H1 (cell line): ENCODE measurements around the gene GRM7. TPM values are rescaled to one million over a fixed set of nuclear protein-coding genes. Genes with fewer than 3 reads are reported as not detected.

Experiments used
- CTCF ChIA-PET: fragments of 300-600 bp; sonication (Branson Sonifier 250); formaldehyde crosslinking; loops from one replicate; lab custom pipeline; 2021; ENCODE audit not compliant: partially characterized antibody; lab: Charles Lee
- POLR2A ChIA-PET: fragments of 300-600 bp; sonication (Branson Sonifier 250); formaldehyde crosslinking; loops from one replicate; lab custom pipeline; 2021; ENCODE audit warnings: inconsistent platforms; ENCODE audit not compliant: partially characterized antibody; lab: Charles Lee
- DNase-seq, 2 experiments: peaks; one replicate each; pipeline versions ENCODE4 v3.0.0 to v3.0.0-alpha.2; 2010 to 2022; ENCODE audit warnings: low spot score in 2 of 2, low read depth in 1 of 2, mixed read lengths in 1 of 2
- FAIRE-seq: peaks from 2 replicates; lab custom pipeline; 2011; peaks lifted over from hg19 to GRCh38; lab: Jason Lieb, UNC
- H2AFZ ChIP-seq: 2 replicates; pipeline ENCODE4 v1.8.1; 2012; ENCODE audit warnings: low read length, inconsistent platforms
- H2AK5ac ChIP-seq: 2 replicates; pipeline ENCODE4 v1.6.1; 2013; ENCODE audit warnings: low read depth, low read length
- H2BK120ac ChIP-seq: replicated peaks from 2 replicates; pipeline ENCODE3; 2013; ENCODE audit warnings: low read depth, low read length, inconsistent platforms
- H2BK12ac ChIP-seq: 2 replicates; pipeline ENCODE4 v1.6.1; 2013; ENCODE audit warnings: low read depth, low read length
- H2BK15ac ChIP-seq: 2 replicates; pipeline ENCODE4 v1.6.1; 2013; ENCODE audit warnings: low read length
- H2BK20ac ChIP-seq: 2 replicates; pipeline ENCODE4 v1.6.1; 2013; ENCODE audit warnings: low read length
- H2BK5ac ChIP-seq: 2 replicates; pipeline ENCODE4 v1.6.1; 2013; ENCODE audit warnings: low read depth, low read length
- H3K14ac ChIP-seq: 2 replicates; pipeline ENCODE4 v1.6.1; 2013; ENCODE audit warnings: inconsistent platforms; ENCODE audit not compliant: insufficient read length
- H3K18ac ChIP-seq: 2 replicates; pipeline ENCODE4 v1.6.1; 2013; ENCODE audit warnings: low read length; ENCODE audit errors: extremely low read depth
- H3K23ac ChIP-seq: 2 replicates; pipeline ENCODE4 v1.6.1; 2013; ENCODE audit warnings: inconsistent platforms; ENCODE audit not compliant: insufficient read length
- H3K23me2 ChIP-seq: 2 replicates; pipeline ENCODE4 v1.6.1; 2013; ENCODE audit warnings: low read depth, low read length
- H3K27ac ChIP-seq: 2 replicates; pipeline ENCODE4 v1.6.1; 2011; ENCODE audit warnings: low read depth, low read length, inconsistent platforms
- H3K27me3 ChIP-seq, 4 experiments: replicated peaks in 1 of 4; 1 replicate in 1 of 4; 2 replicates in 3 of 4; pipeline versions ENCODE4 v1.6.1 to v1.8.1; 2011 to 2013; ENCODE audit warnings: low read length in 3 of 4, mild to moderate bottlenecking in 3 of 4, inconsistent platforms in 2 of 4, mixed read lengths in 2 of 4, moderate library complexity in 1 of 4; ENCODE audit not compliant: control insufficient read depth in 3 of 4, insufficient read depth in 3 of 4; ENCODE audit errors: extremely low read depth in 1 of 4
- H3K36me3 ChIP-seq, 4 experiments: 2 replicates each; pipeline versions ENCODE4 v1.6.1 to v1.8.1; 2011 to 2013; ENCODE audit warnings: mild to moderate bottlenecking in 4 of 4, low read length in 3 of 4, moderate library complexity in 2 of 4, control low read depth in 1 of 4, inconsistent platforms in 1 of 4; ENCODE audit not compliant: insufficient read depth in 4 of 4, control insufficient read depth in 2 of 4
- H3K4ac ChIP-seq: replicated peaks from 2 replicates; pipeline ENCODE3; 2013; ENCODE audit warnings: low read length, low read depth, mixed read lengths, inconsistent platforms; ENCODE audit not compliant: insufficient read length
- H3K4me1 ChIP-seq, 4 experiments: replicated peaks in 1 of 4; 1 replicate in 1 of 4; 2 replicates in 3 of 4; pipeline versions ENCODE4 v1.6.1 to v1.8.1; 2011 to 2013; ENCODE audit warnings: low read length in 3 of 4, inconsistent platforms in 2 of 4, mixed read lengths in 1 of 4; ENCODE audit not compliant: insufficient read depth in 4 of 4, control insufficient read depth in 3 of 4
- H3K4me2 ChIP-seq, 2 experiments: 2 replicates each; pipeline versions ENCODE4 v1.6.1 to v1.8.1; 2011 to 2013; ENCODE audit warnings: low read depth in 2 of 2, low read length in 2 of 2, control low read depth in 1 of 2, inconsistent platforms in 1 of 2, mild to moderate bottlenecking in 1 of 2; ENCODE audit not compliant: insufficient read depth in 1 of 2
- H3K4me3 ChIP-seq, 4 experiments: fragments of 200-600, 300-600 bp in 1 of 4; sonication (generic), shearing (Covaris generic), sonication (Bioruptor Twin) in 1 of 4; 2 replicates each; pipeline versions ENCODE4 v1.5.1 to v1.8.1; 2011 to 2016; ENCODE audit warnings: low read length in 4 of 4, low read depth in 3 of 4, control low read depth in 2 of 4, inconsistent platforms in 2 of 4, mild to moderate bottlenecking in 2 of 4, mixed read lengths in 1 of 4, moderate library complexity in 1 of 4; ENCODE audit not compliant: insufficient read depth in 2 of 4; ENCODE audit errors: extremely low read depth in 1 of 4
- H3K56ac ChIP-seq: replicated peaks from 2 replicates; pipeline ENCODE3; 2013; ENCODE audit warnings: low read depth, mild to moderate bottlenecking, mixed read lengths, low read length, inconsistent platforms; ENCODE audit not compliant: insufficient read length
- H3K79me1 ChIP-seq: 2 replicates; pipeline ENCODE4 v1.6.1; 2013; ENCODE audit warnings: low read depth, low read length, control low read depth
- H3K79me2 ChIP-seq, 2 experiments: 2 replicates each; pipeline versions ENCODE4 v1.6.1 to v1.8.1; 2012 to 2013; ENCODE audit warnings: low read length in 2 of 2, mild to moderate bottlenecking in 2 of 2, inconsistent platforms in 1 of 2; ENCODE audit not compliant: insufficient read depth in 2 of 2, control insufficient read depth in 1 of 2
- H3K9ac ChIP-seq, 4 experiments: replicated peaks in 1 of 4; 1 replicate in 1 of 4; 2 replicates in 3 of 4; pipeline versions ENCODE4 v1.6.1 to v1.8.1; 2011 to 2013; ENCODE audit warnings: low read depth in 3 of 4, low read length in 3 of 4, control low read depth in 2 of 4, mild to moderate bottlenecking in 2 of 4, moderate library complexity in 2 of 4, inconsistent platforms in 1 of 4; ENCODE audit errors: extremely low read depth in 1 of 4
- H3K9me3 ChIP-seq, 2 experiments: 2 replicates each; pipeline versions ENCODE4 v1.6.1 to v1.8.1; 2012 to 2013; ENCODE audit warnings: mild to moderate bottlenecking in 2 of 2, moderate library complexity in 2 of 2, control low read depth in 1 of 2, inconsistent platforms in 1 of 2, low read depth in 1 of 2, low read length in 1 of 2, mixed read lengths in 1 of 2; ENCODE audit not compliant: insufficient read depth in 2 of 2
- H4K20me1 ChIP-seq, 2 experiments: replicated peaks in 1 of 2; 2 replicates each; pipeline versions ENCODE3 to v1.8.1; 2011 to 2013; ENCODE audit warnings: inconsistent platforms in 2 of 2, low read length in 2 of 2, mild to moderate bottlenecking in 1 of 2; ENCODE audit not compliant: insufficient read depth in 2 of 2, control insufficient read depth in 1 of 2
- H4K5ac ChIP-seq: 2 replicates; pipeline ENCODE4 v1.6.1; 2013; ENCODE audit warnings: low read length, low read depth, mixed read lengths, inconsistent platforms; ENCODE audit not compliant: insufficient read length
- H4K8ac ChIP-seq: 2 replicates; pipeline ENCODE4 v1.8.0; 2013; ENCODE audit warnings: mild to moderate bottlenecking, moderate library complexity, low read length, inconsistent platforms; ENCODE audit not compliant: insufficient read depth; ENCODE audit errors: extremely low read depth
- H4K91ac ChIP-seq: replicated peaks from 2 replicates; pipeline ENCODE3; 2013; ENCODE audit warnings: low read length, mixed read lengths, inconsistent platforms; ENCODE audit not compliant: insufficient read length
- NRF1 ChIP-seq: IDR thresholded peaks from 2 replicates; pipeline ENCODE4 v1.6.1; 2011; ENCODE audit warnings: mild to moderate bottlenecking, low read depth, low read length, improper control_type of control experiment
- SIX5 ChIP-seq: IDR thresholded peaks from 2 replicates; pipeline ENCODE4 v1.6.1; 2011; ENCODE audit warnings: mild to moderate bottlenecking, low read depth, low read length
- TAF7 ChIP-seq: optimal IDR thresholded peaks from 2 replicates; pipeline ENCODE3; 2011; ENCODE audit warnings: low read depth, mild to moderate bottlenecking, inconsistent platforms, low read length, moderate library complexity, borderline replicate concordance
- ZNF274 ChIP-seq: IDR thresholded peaks from 2 replicates; pipeline ENCODE4 v1.7.0; 2012; ENCODE audit warnings: low read length, borderline replicate concordance; ENCODE audit errors: extremely low read depth
- WGBS, 2 experiments: shearing (Covaris generic) in 1 of 2; methylation state at CpG; one replicate each; pipeline versions ENCODE4 v1.1.6 to v1.1.7; 2013 to 2015; ENCODE audit warnings: low lambda C conversion rate in 2 of 2, mixed read lengths in 2 of 2, inconsistent platforms in 1 of 2, low coverage in 1 of 2, missing lambda C conversion rate in 1 of 2; ENCODE audit not compliant: insufficient replicate concordance in 2 of 2, insufficient coverage in 1 of 2, insufficient read length in 1 of 2; ENCODE audit errors: extremely low coverage in 1 of 2, missing lambda C conversion rate in 1 of 2; 5-methylcytosine and 5-hydroxymethylcytosine counted together
- polyA plus RNA-seq, 7 experiments: library from polyadenylated mRNA; depleted of rRNA in 3 of 7; stranded (reverse) in 5 of 7; unstranded in 2 of 7; fragments of >200 nt in 5 of 7; fragments of 200-250 nt in 2 of 7; gene quantifications; 1 replicate in 5 of 7; 2 replicates in 1 of 7; 4 replicates in 1 of 7; pipeline versions ENCODE4 v1.2.1 to v1.2.3, GENCODE V29; 2011 to 2013; ENCODE audit warnings: missing spikeins in 2 of 7, mixed read lengths in 2 of 7
- total RNA-seq: library from RNA; stranded (reverse); fragmentation: NEBNext Ultra II Directional; extraction: Animal tissue kit (Norgen Biotek cat#: 25700); gene quantifications from 2 replicates; pipeline ENCODE4 v1.2.1, GENCODE V29; 2021

The GRM7 gene
- total and polyA plus RNA-seq, 2 of the 8 experiments (the other 6 are each of a cell fraction or from before 2014, with no cell fraction given), result 0.17 to 0.24 TPM

DNA sequence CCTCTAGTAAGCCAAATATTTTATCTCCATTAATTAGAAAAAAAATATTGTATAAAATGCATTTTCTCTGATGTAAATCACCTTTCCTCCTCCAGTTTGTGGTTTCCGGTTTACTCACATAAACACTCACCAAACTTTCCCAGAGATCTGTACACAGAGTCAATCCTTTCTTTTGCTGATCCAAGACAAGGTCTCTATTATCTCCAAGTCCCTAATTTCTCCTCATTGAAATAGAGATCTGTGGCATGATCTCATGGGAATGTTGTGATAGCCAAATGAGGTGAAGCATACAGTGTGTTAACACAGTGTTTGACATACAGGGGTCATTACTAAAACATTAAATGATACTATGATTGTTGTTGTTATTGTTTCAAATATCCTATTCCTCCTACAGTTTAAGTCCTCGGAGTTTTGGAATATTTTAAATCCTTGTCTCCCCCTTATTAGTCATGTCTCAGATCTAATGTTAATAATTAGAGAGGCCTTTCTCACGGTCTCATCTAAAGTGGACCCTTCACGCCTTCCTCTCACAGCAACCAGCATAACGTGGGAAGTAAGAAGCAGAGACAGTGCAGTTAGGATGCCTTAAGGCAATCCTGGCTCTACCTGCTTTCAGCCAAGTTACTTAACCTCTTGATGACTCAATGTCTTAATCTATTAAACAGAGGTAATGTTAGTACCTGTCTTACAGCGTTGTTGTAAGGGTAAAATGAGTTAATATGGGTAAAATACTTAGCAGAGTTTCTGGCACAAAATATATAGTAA lies 333.3 kb downstream of the GRM7 start:
- Histone ChIP-seq H3K4me2 (no peak overlapping the region), H3K56ac (no peak overlapping the region), H2BK5ac (no peak overlapping the region), H3K36me3 (no peaks in the 10 kb centered on the region), H2BK120ac (no peak overlapping the region), H4K91ac (no peak overlapping the region), H3K4me3 (no peak overlapping the region), H3K4ac (no peak overlapping the region), H3K18ac (no peak overlapping the region), H3K79me2 (no peaks in the 10 kb centered on the region), H2BK15ac (no peak overlapping the region), H4K8ac (no peak overlapping the region), H3K27ac (no peak overlapping the region), H3K14ac (no peak overlapping the region), H3K9me3 (no peaks in the 10 kb centered on the region), H2BK12ac (no peak overlapping the region), H3K23ac (no peak overlapping the region), H2BK20ac (no peak overlapping the region), H2AK5ac (no peak overlapping the region), H3K4me1 (no peaks in the 10 kb centered on the region), H3K79me1 (no peaks in the 10 kb centered on the region), H3K9ac (no peak overlapping the region), H4K5ac (no peak overlapping the region), H3K27me3 (no peaks in the 10 kb centered on the region), H3K23me2 (no peaks in the 10 kb centered on the region), H4K20me1 (no peaks in the 10 kb centered on the region), H2AFZ (no peak overlapping the region)
- no peak for FAIRE-seq
- CTCF ChIA-PET, result no interaction called here
- DNase-seq, result no peak
- WGBS, 2 experiments, result 95% methylated on average over 6 of the region's 6 CpGs; no CpG with 5 or more reads in 1 of the 2 experiments
- POLR2A ChIA-PET, result no interaction called here
- TF ChIP-seq NRF1 (no peak), SIX5 (no peak), TAF7 (no peak), ZNF274 (no peak)
